Activated CD8-positive, alpha-beta memory T cell treated with anti-CD3 and anti-CD28 coated beads for 4 hours (primary cell): ENCODE results near the gene CD40LG.

ENCODE experiments used
- DNase-seq, 2 donors: peaks; one replicate each; pipeline ENCODE4 v3.0.0-alpha.2; 2020; ENCODE audit warnings: low read depth in 2 of 2

Gene CD40LG

DNA sequence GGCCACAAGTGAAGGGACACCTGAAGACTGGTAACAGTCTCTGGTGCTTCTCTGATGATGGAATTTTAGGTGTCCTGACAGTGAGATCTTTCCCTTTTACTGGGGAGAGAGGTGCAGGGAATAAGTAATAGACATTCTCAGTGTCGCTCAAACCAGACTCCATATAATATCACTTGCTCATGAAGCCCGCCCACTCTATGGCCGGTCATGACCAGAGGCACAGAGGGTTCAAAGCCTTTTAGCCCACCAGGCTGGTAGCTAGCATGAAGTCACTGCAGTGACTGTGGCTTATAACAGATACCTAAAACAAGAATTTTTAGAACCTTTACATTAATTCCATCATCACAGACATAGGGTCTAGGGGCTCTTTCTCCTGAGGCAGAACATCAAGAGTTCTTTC is 2.9 kb downstream of the CD40LG start:
- DNase-seq: no peak

DNA sequence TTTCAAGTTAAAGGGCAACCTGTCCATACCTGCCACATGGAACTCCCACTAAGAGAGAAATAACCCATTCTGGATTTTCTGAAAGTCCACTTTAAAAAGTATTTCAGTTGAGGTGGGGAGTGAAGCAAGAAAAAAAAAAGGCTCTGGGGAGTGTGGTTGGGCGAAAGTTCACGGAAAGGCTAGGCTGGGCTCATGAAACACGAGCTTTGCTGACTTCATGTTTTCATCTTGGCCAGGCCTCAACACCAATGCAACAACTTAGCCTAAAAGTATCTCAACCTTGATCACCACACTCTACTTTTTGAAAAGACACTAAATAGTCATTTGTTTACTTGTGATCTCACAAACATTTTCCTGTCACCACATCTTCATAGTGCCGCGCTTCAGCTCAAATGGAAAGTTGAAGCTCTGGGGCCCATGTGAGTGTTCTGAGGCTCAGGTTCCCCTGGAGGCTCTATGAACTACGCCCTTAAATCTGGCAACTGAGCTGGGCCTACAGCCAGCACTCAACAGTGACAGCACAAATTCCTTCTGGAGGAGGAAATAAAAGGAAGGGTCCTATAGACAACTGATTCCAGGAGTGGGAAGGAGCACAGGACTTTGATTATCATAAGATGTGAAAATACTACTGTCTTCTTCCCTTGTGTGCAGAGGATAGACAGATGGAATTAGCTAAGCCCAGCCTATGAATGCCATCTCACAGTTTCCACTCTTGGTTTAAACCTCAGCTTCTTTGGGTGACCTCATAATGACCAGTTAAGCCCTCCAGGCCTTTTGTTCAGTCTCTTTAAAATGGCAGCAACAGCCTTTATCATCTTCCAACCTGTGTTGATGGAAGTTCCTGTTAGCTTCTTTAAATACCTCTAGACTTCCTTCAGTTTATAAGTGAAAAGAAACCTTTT is 5.1 kb downstream of the CD40LG start:
- DNase-seq: no peak

DNA sequence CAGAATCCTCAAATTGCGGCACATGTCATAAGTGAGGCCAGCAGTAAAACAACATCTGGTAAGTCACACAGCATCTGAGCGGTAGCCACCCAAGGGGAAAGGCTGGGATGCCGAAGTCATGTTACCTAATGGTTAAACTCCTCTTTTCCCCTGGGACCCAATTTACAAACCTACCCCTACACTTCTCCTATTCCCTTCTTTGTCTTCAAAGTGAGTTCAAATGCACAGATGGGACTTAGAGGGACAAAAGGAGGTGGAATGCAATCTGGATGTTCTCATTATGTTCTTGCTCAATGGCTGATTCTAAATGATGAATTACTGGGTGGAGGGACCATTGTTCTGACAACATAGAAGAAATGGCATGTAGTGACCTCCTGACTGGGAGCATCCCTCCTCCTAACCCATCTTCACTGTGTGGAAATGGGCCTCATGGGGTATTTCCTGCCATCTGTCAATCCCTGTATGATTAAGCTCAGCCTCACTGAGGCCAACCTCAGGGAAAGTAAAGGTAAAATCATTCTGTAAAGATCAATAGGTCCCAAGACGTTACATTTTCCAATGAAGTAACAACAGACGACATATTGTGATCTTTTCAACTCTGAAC is 8.5 kb downstream of the CD40LG start:
- no peak for DNase-seq

DNA sequence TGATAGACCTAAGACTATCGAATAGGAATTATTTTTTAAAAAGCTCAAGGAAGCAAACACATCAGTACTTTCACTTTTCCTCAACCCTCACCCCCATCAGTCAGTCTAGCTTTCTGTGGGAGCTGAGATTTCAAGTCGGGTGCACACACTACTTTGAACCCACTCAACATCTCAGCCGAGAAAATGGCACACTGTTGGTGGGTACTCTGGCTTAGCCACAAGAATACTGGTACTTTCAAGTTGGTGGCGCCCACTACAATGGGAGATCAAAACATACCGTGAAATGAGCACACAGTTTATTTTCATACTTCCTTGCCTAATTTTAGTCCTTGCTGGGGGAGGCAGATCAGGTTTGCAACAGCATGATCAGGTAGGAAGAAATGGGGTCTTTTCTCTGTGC is 10.2 kb downstream of the CD40LG start:
- DNase-seq: no peak

DNA sequence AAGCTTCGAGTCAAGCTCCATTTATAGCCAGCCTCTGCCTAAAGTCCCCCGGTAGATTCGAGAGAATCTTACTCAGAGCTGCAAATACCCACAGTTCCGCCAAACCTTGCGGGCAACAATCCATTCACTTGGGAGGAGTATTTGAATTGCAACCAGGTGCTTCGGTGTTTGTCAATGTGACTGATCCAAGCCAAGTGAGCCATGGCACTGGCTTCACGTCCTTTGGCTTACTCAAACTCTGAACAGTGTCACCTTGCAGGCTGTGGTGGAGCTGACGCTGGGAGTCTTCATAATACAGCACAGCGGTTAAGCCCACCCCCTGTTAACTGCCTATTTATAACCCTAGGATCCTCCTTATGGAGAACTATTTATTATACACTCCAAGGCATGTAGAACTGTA is 11.2 kb downstream of the CD40LG start:
- no peak for DNase-seq

DNA sequence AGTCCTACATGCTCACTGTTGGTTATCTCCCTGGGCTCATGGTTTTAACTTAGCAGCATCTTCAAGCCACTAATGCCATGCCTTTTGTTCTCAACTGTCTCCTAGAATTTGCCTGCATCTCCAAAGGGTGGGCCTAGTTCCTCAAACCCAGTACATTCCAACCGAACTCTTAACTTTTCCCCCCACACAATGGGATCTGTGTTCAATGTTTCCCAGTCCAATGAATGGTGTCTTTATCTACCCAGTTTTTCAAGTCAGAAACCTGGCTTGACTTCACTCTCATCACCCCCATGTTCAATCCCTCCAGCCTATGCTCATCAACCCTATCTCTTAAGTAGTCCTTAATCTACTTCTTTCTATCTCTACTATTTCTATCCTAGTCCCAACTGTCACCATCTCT is 12.9 kb downstream of the CD40LG start:
- DNase-seq: no peak

DNA sequence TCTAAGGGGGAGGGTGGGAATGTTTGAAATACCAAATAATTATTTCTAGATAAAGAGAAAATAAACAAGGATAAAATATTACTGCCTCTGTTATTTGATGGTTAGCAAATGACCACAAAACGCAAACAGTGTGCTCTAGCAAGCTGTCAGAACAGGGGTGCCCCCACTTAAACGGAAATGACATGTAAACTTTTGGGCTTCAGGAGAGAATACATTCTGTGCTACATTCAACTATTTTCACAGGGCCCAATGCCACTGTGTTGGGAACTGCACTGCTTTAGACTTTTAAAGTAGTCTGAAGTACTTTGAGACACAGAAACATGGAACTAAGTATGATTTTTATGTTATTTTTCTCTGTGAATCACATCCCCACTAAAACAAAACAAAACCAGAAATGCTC is 14.1 kb downstream of the CD40LG start:
- DNase-seq: no peak

DNA sequence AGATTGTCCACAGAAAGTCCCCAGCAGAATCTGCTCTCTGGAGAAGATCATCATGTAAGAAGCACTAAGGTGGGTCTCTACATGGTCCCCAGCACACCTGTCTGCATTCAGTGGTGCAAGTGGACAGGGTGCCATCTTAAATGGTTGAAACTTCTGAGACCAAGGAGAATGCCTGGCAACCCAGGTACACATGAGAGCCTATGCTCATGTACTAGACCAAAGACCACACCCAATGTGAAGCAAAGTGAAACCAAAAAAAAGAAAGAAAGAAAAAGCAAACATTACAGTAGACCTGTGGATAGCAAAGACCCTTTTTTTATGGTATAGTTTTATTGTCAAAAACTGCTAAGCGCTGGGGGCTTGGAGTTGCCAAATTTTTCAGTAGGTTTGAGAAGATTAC is 15.0 kb downstream of the CD40LG start:
- DNase-seq: no peak

DNA sequence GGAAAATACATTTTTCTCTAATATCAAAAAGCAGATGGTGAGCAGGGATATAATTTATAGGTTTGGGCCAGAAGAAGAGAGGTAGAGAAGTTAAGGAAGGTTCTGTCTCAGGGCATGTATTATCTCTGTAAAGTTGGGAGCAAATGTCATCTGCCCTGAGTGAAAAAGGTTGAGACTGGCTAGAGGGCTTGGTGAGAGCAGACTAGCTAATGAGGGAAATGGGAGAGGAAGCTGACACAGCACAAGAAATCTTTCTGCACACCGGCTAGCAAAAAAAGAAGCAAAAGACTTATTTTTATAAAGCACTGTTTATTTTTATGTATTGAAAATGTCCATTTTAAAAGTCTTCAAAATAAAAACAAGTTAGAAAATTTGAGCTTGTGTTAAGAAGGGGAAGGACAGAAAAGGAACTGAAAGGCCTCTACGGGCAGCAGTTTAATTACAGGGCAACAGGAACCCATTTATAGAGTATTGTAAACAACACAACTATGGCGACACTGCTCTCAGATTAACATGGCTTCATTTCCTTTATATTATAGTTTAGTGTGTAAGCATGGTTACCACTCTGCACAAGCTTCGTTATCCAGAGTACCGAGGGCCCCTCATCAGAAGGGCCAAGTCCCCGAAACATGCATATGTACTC is 17.4 kb downstream of the CD40LG start:
- no peak for DNase-seq

DNA sequence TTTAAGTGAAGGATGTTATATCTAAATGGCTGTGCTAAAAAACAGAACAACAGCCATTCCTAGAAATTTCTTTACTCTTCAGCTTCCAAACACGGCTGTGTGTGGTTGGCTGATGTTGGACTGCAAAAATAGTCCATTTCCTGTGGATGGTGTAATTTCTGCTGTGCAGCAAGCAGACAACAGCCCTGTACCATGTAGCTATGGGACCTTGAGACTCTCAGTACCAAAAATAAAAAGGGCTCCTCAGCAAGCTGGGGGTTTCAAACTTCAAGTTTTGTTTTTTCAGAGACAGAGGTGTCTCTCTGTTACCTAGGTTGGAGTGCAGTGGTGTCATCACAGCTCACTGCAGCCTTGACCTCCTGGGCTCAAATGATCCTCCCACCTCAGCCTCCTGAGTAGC is 18.1 kb downstream of the CD40LG start:
- no peak for DNase-seq

DNA sequence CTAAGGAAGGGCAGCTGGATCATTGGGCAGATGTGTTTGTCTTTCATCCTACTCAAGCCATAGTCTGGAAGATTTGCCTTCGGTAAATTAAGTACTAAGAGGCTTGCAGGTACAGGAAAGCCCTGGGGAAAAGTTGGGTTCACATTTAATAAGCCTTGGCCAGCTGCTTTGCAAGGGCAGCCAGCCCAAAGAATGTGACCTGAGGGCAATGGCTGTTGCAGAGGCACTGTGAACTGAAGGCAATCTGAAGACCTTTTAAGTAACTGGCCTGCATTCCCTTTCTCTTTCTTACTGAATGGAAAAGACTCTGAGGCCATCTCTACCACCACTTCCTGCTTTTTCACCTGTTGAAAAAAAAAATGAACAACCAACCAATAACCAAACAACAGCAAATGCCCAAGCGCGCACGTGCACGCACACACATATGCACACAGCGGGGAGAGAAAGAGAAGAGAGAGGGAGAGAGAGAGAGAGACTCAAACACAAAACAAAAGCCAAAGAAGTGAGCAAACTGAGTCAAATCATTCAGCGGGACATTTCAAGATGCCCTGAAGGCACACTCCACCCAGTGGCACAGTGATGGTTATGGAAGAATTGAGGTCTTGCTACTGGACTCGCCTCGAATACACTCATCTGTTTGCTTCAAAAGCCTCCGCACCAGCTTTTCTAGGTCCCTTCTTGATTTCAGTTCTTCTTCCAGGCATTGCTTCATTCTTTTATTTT is 19.6 kb downstream of the CD40LG start:
- no peak for DNase-seq

DNA sequence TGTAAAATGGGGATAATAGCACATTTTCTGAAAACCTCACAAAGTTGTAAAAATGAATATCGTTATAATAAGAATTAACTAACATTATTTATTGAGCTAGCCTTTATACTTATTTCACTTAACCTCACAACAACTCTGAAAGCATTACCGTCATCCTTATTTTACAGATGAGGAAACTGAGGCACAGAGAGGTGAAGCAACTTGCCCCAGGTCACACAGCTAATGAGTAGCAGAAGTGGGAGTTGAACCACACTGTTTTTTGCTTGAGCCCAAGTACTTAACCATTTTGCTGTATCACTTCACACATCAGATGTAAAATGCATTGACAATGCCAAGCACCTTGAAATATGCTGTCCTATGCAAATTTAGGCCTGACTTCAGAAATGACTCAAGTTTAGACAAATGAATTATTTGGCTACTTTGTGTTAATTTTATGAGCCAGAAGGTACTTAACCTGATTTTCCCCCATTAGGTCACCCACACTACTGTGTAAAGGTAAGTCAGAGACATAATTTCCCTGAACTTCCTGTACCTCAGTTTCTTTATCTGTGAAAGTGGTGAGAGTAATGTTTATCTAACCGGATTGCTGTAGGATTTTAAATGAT is 23.1 kb downstream of the CD40LG start:
- no peak for DNase-seq

DNA sequence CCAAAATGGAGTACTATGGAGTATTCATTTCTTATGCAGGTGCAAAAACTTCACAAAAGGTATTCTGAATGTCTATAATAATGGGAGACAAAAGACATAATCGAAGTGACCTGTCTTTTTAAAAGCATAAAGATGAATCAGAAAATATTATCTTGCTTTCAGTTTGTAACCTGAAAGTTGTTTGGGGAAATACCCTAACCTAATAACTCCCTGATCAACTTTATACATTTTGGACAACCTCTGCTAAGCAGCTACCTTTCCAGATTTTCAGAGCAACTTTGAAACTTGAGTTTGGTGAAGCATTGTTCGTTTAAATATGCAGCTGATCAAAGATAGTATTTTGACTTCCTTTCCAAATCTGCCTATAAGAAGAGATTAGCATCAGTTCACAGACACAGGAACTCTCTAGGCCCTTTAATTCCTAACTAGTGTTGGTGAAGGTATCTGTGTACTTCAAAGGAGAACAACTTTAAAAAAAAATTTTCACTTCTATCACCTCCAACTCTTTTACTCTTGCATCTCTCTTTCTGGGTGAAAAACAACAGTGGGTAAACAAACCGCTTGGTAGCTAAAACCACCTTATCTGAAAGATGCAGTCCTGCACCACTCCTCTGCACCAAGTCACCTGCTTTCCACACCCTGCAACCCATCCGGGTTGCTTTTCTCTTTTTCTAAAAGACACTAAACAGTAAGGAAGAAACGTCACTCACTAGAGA is 26.5 kb downstream of the CD40LG start:
- DNase-seq: no peak

DNA sequence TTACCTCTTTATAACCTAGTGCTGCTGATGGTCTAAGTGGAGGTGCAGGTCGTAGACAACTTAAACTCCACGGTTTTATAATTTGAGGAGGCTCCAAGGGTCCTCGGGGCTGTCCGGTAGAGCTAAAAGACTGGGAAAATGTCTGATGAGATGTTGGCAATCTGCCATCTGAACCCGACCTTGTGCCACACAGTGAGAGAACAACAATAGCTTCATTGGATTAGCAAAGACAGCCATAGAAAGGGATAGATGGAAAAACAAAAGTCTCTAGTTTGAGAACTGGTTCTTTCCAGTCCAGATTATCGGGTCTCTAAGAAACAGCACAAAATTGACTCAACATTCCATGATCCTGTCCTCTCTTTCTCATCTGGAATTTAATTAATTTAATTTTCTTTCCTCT is 31.6 kb downstream of the CD40LG start:
- DNase-seq: no peak

DNA sequence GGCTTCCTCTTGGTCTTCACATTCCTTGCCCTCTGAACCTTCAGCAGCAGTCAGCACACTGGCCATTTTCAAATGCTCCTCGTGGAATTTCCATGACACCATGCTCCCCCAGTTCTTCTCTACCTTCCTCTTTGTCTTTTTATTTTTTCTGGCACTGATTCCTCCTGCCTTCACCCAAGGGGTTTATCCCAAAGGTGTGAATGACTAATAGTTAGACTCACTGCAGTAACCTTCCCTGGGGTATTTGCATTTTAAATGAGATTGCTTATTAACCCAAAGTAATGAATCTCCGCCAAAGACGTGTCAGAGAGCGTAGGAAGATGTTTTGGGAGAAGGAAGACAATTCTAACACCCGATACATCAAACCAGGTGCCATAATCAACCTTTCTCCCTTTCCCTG is 36.2 kb downstream of the CD40LG start:
- no peak for DNase-seq

DNA sequence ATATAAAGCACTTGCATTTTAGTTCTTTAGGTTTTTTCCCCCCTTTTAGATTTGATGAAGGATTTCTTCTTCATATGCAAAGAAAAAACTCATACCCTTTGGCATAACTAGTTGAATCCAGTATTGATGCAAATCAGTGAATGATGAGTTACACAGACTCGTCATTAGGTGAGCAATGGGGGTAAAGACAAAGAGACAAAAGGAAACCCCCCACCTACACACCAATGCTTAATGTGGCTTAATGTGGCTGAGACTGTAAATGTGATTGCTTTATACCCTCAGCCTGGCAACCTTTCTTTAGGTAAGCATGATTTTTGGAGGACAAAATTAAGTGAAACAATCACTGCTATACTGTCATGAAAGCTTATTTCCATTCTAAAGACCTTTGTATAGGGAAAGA is 39.5 kb downstream of the CD40LG start:
- no peak for DNase-seq

DNA sequence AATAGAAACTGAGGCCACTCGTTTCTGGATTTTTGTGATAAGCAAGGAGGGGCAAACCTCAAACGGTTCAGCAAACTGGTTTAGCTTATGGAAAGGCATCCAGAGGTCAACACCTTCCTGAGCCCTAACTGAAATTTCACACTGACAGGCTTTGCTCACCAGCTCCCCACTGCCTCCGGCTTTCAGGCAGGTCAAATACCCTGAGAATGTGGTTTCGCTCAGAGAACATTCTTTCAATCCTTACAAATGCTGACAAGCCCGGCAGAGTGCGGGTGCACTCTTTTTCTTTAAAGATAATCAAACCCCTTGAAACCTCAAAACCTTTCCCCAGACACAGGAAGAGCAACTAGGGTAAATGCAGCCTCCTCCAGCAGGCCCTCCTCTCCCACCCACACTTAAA is 41.5 kb downstream of the CD40LG start:
- DNase-seq: no peak

DNA sequence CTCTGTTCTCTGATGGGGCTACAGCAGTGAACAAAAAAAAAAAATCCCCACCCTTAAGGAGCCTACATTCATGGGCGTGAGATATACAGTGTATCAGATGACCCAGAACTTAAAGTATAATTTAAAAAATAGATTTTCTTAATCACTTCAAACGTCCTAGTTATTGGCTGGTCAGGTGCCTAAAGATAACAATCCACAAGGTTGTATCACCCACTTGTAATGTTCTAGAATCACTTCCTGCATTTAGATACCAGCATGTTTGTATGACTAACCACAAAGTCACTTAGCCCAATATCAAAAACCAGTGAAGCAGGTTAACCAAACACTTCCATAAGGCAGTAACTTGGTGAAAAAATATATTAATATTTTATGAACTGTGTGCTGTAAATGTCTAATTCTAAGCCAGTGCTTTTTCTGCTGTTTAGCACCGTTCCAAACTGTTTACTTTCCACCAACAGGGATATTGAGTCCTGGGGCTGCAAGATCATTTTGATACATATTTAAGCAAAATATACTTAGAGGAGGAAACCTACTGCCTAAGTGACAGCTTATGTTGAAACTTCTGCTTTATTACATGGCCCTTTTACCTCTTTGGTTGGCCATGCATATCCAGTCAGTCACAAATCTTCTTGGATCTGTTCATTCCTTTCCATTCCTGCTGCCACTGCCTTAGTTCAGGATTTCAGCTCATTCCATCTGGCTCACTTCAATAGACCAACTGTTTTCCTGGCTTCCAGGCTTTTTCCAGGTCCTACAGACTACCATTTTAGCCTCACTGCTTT is 43.3 kb downstream of the CD40LG start:
- no peak for DNase-seq

DNA sequence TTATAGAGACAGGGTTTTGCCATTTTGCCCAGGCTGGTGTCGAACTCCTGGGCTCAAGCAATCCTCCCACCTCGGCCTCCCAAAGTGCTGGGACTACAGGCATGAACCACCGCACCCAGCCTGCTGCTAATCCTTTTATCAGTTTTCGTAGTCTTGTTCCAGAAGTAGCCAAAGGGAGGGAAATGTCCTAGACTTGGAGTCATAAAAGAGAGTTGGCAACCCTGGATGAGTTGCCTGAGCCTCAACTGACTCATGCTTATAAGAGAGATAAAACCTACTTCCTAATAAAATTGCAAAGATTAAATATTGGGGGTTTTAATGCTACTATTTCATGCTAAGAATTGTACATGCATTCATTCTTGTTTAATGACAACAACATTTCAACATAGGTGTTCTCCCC is 44.3 kb downstream of the CD40LG start:
- no peak for DNase-seq

DNA sequence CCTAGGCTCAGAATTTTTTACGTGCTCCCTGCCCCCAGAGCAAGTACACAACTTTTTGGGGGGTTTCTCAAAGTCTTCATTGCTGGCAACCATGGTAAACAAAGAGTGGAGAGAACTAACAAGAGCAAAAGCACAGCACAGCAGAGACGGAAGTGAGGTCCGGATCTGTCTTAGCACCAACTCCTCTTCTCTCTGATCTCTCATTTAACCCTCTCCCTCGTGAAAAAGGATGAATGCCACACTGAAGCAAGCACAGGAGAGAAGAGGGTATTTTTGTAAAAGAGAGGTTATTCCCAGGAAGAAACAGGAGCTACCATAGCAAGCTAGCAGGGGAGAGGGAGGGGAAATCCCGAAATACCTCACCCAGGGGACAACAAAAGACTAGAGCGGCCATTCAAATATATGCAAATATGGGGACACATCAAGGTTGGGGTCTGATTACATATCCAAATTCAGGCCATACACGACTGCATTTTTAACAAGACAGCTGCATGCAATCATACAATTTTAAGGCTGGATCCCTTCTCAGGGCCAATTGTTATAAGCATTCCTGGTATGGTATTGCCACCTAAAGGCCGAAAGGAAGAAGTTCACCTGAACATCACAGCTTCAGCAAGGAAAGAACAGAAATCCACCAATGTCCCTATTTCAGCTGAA is 46.6 kb downstream of the CD40LG start:
- DNase-seq: no peak
